Mesendoderm (in vitro differentiated cells): Measurements from ENCODE around the gene ARMCX1. TPM values are rescaled to one million over a fixed set of nuclear protein-coding genes. Genes with fewer than 3 reads are reported as not detected.
"Not testable (repeated sequence)": the region's sequence is repeated elsewhere in the genome, so short reads cannot be mapped to it uniquely, and the experiment has no call there.

Source experiments
- DNase-seq: peaks from one replicate; pipeline ENCODE4 v3.0.0; 2013
- H2AK5ac ChIP-seq: 2 replicates; pipeline ENCODE4 v1.6.1; 2013; ENCODE audit warnings: low read length, inconsistent platforms
- H2BK120ac ChIP-seq: 2 replicates; pipeline ENCODE4 v1.6.1; 2013; ENCODE audit warnings: low read depth, mild to moderate bottlenecking, low read length, moderate library complexity, mixed read lengths
- H2BK15ac ChIP-seq: replicated peaks from 2 replicates; pipeline ENCODE4 v1.6.1; 2013; ENCODE audit warnings: low read depth, mild to moderate bottlenecking, moderate library complexity
- H2BK5ac ChIP-seq: 2 replicates; pipeline ENCODE4 v1.6.1; 2013; ENCODE audit warnings: low read length, inconsistent platforms
- H3K18ac ChIP-seq: 2 replicates; pipeline ENCODE4 v1.6.1; 2013; ENCODE audit warnings: mild to moderate bottlenecking, low read length, mixed read lengths
- H3K23ac ChIP-seq: one replicate; pipeline ENCODE4 v1.6.1; 2013; ENCODE audit warnings: low read length
- H3K27ac ChIP-seq: 2 replicates; pipeline ENCODE4 v1.5.1; 2013; ENCODE audit warnings: low read depth, mild to moderate bottlenecking, inconsistent platforms, low read length, moderate library complexity
- H3K27me3 ChIP-seq: 2 replicates; pipeline ENCODE4 v1.6.1; 2013; ENCODE audit warnings: low read length, control low read depth, mild to moderate bottlenecking, inconsistent platforms; ENCODE audit not compliant: insufficient read depth, poor library complexity
- H3K36me3 ChIP-seq: 2 replicates; pipeline ENCODE4 v1.6.1; 2013; ENCODE audit warnings: low read length, inconsistent platforms; ENCODE audit not compliant: control insufficient read depth, insufficient read depth
- H3K4ac ChIP-seq: one replicate; pipeline ENCODE4 v1.6.1; 2013; ENCODE audit warnings: low read depth, mild to moderate bottlenecking, low read length, moderate library complexity
- H3K4me1 ChIP-seq: 2 replicates; pipeline ENCODE4 v1.6.1; 2013; ENCODE audit warnings: low read depth, low read length, inconsistent platforms; ENCODE audit not compliant: control insufficient read depth
- H3K4me2 ChIP-seq: 2 replicates; pipeline ENCODE4 v1.6.1; 2013; ENCODE audit warnings: low read length
- H3K4me3 ChIP-seq: 2 replicates; pipeline ENCODE4 v1.5.1; 2013; ENCODE audit warnings: mild to moderate bottlenecking, low read length
- H3K56ac ChIP-seq: one replicate; pipeline ENCODE4 v1.6.1; 2013; ENCODE audit warnings: low read length
- H3K79me1 ChIP-seq: 2 replicates; pipeline ENCODE4 v1.6.1; 2013; ENCODE audit warnings: low read length, inconsistent platforms
- H3K79me2 ChIP-seq: 2 replicates; pipeline ENCODE4 v1.6.1; 2013; ENCODE audit warnings: mild to moderate bottlenecking, low read length; ENCODE audit not compliant: control insufficient read depth, insufficient read depth
- H3K9ac ChIP-seq: 2 replicates; pipeline ENCODE4 v1.6.1; 2013; ENCODE audit warnings: low read length, inconsistent platforms
- H4K5ac ChIP-seq: one replicate; pipeline ENCODE4 v1.6.1; 2013; ENCODE audit warnings: low read length
- H4K8ac ChIP-seq: one replicate; pipeline ENCODE4 v1.6.1; 2013; ENCODE audit warnings: low read depth, mild to moderate bottlenecking, control low read depth, low read length, moderate library complexity
- WGBS: extraction: QIAGEN DNeasy Blood & Tissue Kit; methylation state at CpG from one replicate; pipeline ENCODE4 v1.1.7; 2013; ENCODE audit warnings: low lambda C conversion rate, missing lambda C conversion rate; ENCODE audit not compliant: insufficient coverage; ENCODE audit errors: extremely low coverage; 5-methylcytosine and 5-hydroxymethylcytosine counted together
- polyA plus RNA-seq, 2 experiments: library from polyadenylated mRNA; stranded (reverse); fragments of 200-250 nt; gene quantifications; one replicate each; pipeline ENCODE4 v1.2.3, GENCODE V29; 2013

ARMCX1 gene
- 17.5 TPM for polyA plus RNA-seq (2013, experiment 1 of 2)
- 19.1 TPM for polyA plus RNA-seq (2013, experiment 2 of 2)

DNA sequence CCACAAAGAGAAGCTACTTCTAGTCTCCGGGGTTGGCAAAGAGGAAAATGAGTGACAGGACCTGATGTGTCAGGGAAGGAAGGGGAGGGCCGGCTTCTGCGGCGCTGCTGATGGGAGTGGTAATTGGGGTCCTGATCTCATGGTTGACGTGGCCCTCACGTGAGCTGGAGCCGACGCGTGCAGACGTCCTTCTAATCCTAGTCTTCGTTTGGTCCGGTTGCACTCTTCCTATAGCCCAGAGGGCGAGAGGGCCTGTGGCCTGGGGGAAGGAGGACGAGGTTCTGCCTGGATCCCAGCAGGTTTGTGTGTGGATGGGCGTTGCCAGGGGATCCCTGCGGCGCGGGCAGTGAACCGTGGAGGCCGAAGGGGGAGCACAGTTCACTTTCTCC lies at the start of gene ARMCX1:
Gene ARMCX1 (plus strand): TSS at position 186 of the 389 bp plus-strand sequence. CDS start 2,384 bp downstream, outside the sequence.
- WGBS = no CpG with 5 or more reads among the region's 20 CpGs
- peak within 1 kb of the TSS; percentile 46 for H3K4me3 ChIP-seq
- no peak within 1 kb of the TSS for H2BK5ac ChIP-seq
- H3K4ac ChIP-seq = no peak within 1 kb of the TSS
- H4K8ac ChIP-seq = no peak within 1 kb of the TSS
- H3K79me2 ChIP-seq = no peaks in the 10 kb centered on the region
- H2BK120ac ChIP-seq = no peak within 1 kb of the TSS
- H3K4me1 ChIP-seq = no peaks in the 10 kb centered on the region
- no peak within 1 kb of the TSS for H3K18ac ChIP-seq
- H3K9ac ChIP-seq = peak within 1 kb of the TSS; percentile 76
- no peak within 1 kb of the TSS for H3K23ac ChIP-seq
- no peaks in the 10 kb centered on the region for H3K79me1 ChIP-seq
- DNase-seq = peak; percentile 65
- H4K5ac ChIP-seq = no peak within 1 kb of the TSS
- H2AK5ac ChIP-seq = no peak within 1 kb of the TSS
- no peaks in the 10 kb centered on the region for H3K27me3 ChIP-seq
- peak within 1 kb of the TSS; percentile 85 for H3K56ac ChIP-seq
- no peak within 1 kb of the TSS for H2BK15ac ChIP-seq
- peak within 1 kb of the TSS; percentile 1 for H3K27ac ChIP-seq
- peak within 1 kb of the TSS; percentile 48 for H3K4me2 ChIP-seq
- H3K36me3 ChIP-seq = no peaks in the 10 kb centered on the region

DNA sequence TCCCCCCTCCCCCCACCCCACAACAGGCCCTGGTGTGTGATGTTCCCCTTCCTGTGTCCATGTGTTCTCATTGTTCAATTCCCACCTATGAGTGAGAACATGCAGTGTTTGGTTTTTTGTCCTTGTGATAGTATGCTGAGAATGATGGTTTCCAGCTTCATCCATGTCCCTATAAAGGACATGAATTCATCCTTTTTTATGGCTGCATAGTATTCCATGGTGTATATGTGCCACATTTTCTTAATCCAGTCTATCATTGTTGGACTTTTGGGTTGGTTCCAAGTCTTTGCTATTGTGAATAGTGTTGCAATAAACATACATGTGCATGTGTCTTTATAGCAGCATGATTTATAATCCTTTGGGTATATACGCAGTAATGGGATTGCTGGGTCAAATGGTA lies 47.4 kb upstream of the ARMCX1 start:
- WGBS = no CpG with 5 or more reads among the region's 1 CpG
- not testable (repeated sequence) for H3K4me1 ChIP-seq, H4K8ac ChIP-seq, H3K27ac ChIP-seq, H2BK15ac ChIP-seq, H3K4me2 ChIP-seq, H3K79me1 ChIP-seq, H3K23ac ChIP-seq, DNase-seq, H2BK120ac ChIP-seq, H3K9ac ChIP-seq, H2AK5ac ChIP-seq, H2BK5ac ChIP-seq, H3K27me3 ChIP-seq, H3K79me2 ChIP-seq, H4K5ac ChIP-seq, H3K4ac ChIP-seq, H3K36me3 ChIP-seq, H3K56ac ChIP-seq, H3K4me3 ChIP-seq, H3K18ac ChIP-seq

GRCh38 chrX:101507372-101507771 lies 43.0 kb upstream of the ARMCX1 start:
- Histone ChIP-seq H4K8ac (no peak overlapping the region), H3K36me3 (no peaks in the 10 kb centered on the region), H3K23ac (no peak overlapping the region), H3K4me1 (no peaks in the 10 kb centered on the region), H3K27me3 (no peaks in the 10 kb centered on the region), H2AK5ac (no peak overlapping the region), H3K4me3 (no peak overlapping the region), H4K5ac (no peak overlapping the region), H3K4ac (no peak overlapping the region), H3K9ac (no peak overlapping the region), H3K27ac (no peak overlapping the region), H2BK15ac (no peak overlapping the region), H3K18ac (no peak overlapping the region), H3K79me2 (no peaks in the 10 kb centered on the region), H3K56ac (no peak overlapping the region), H3K79me1 (no peaks in the 10 kb centered on the region), H2BK120ac (no peak overlapping the region), H3K4me2 (no peak overlapping the region), H2BK5ac (no peak overlapping the region)
- no peak for DNase-seq

- WGBS = no CpG with 5 or more reads among the region's 4 CpGs
- no peaks in the 10 kb centered on the region for H3K79me1 ChIP-seq
- no peak overlapping the region for H3K23ac ChIP-seq
- no peak overlapping the region for H3K4me2 ChIP-seq
- H3K79me2 ChIP-seq = no peaks in the 10 kb centered on the region
- H3K18ac ChIP-seq = no peak overlapping the region
- no peaks in the 10 kb centered on the region for H3K4me1 ChIP-seq
- H3K4ac ChIP-seq = no peak overlapping the region
- no peak overlapping the region for H3K56ac ChIP-seq
- no peak overlapping the region for H2BK120ac ChIP-seq
- no peak overlapping the region for H3K4me3 ChIP-seq
- no peaks in the 10 kb centered on the region for H3K27me3 ChIP-seq
- H3K36me3 ChIP-seq = no peaks in the 10 kb centered on the region
- H2BK5ac ChIP-seq = no peak overlapping the region
- DNase-seq = no peak
- no peak overlapping the region for H3K27ac ChIP-seq
- H2BK15ac ChIP-seq = no peak overlapping the region
- no peak overlapping the region for H2AK5ac ChIP-seq
- no peak overlapping the region for H4K5ac ChIP-seq
- no peak overlapping the region for H3K9ac ChIP-seq
- no peak overlapping the region for H4K8ac ChIP-seq
Measured at GRCh38 chrX:101507986-101508385, 42.4 kb upstream of the ARMCX1 start.

DNA sequence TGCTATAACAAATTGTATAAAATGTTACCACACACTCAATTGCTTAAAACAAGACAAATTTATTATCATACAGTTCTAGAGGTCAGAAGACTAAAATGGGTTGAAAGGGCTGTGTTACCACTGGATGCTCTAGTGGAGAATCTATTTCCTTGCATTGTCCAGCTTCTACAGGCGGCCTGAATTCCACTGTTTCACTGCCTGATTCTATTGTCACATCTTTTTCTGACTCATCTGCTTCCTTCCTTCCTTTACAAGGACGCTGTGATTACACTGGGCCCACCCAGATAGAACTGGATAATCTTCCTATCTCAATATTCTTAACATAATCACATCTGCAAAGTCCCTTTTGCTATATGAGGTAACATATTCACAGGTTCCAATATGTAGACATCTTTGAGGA lies 19.4 kb upstream of the ARMCX1 start:
- no peak for DNase-seq
- Histone ChIP-seq H3K79me2 (no peaks in the 10 kb centered on the region), H3K79me1 (no peaks in the 10 kb centered on the region), H2AK5ac (no peak overlapping the region), H3K4me2 (no peak overlapping the region), H2BK5ac (no peak overlapping the region), H3K18ac (no peak overlapping the region), H3K4me1 (no peaks in the 10 kb centered on the region), H4K5ac (no peak overlapping the region), H4K8ac (no peak overlapping the region), H3K27ac (no peak overlapping the region), H3K36me3 (no peaks in the 10 kb centered on the region), H3K56ac (no peak overlapping the region), H3K23ac (no peak overlapping the region), H3K4me3 (no peak overlapping the region), H2BK15ac (no peak overlapping the region), H3K27me3 (no peaks in the 10 kb centered on the region), H3K4ac (no peak overlapping the region), H3K9ac (no peak overlapping the region), H2BK120ac (no peak overlapping the region)
- no CpG with 5 or more reads among the region's 2 CpGs for WGBS

DNA sequence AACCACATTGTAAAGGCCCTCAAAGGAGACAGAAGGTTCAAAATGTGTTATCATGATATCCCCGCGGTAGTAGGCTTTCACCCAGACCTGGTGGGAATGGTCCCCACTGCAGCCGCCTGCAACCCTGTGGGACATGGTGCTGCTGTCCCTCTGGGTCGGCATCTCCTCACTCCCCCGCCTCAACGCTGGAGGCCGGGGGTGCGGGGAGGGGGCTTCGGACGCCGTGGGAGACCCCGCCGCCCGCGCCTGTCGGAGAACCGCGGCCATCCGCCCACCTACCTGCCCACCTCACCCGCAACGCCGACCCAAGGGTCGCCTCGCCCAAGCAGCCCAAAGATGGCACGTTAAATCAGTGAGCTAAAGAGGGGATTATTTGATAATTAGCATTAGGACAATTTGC lies 11.2 kb upstream of the ARMCX1 start:
- Histone ChIP-seq H2BK15ac (no peak overlapping the region), H3K18ac (no peak overlapping the region), H2BK120ac (no peak overlapping the region), H3K27me3 (no peaks in the 10 kb centered on the region), H4K8ac (no peak overlapping the region), H3K27ac (no peak overlapping the region), H3K23ac (no peak overlapping the region), H3K9ac (no peak overlapping the region), H2BK5ac (no peak overlapping the region), H3K4me1 (no peaks in the 10 kb centered on the region), H4K5ac (no peak overlapping the region), H3K36me3 (no peaks in the 10 kb centered on the region), H3K4me2 (no peak overlapping the region), H2AK5ac (no peak overlapping the region), H3K79me2 (no peaks in the 10 kb centered on the region), H3K79me1 (no peaks in the 10 kb centered on the region), H3K4me3 (no peak overlapping the region), H3K4ac (no peak overlapping the region), H3K56ac (no peak overlapping the region)
- DNase-seq = no peak
- WGBS = no CpG with 5 or more reads among the region's 25 CpGs
